HL-60 (cell line): ENCODE measurements around the gene GRAMD2B.

ENCODE experiments used
- GABPA ChIP-seq: IDR thresholded peaks from 2 replicates; pipeline ENCODE4 v1.6.1; 2012; ENCODE audit warnings: low read depth
- POLR2AphosphoS5 ChIP-seq: IDR thresholded peaks from 2 replicates; pipeline ENCODE4 v1.6.1; 2012; ENCODE audit warnings: low read depth
- TF ChIP-seq, protein P1 (sequence below): IDR thresholded peaks from one replicate; pipeline ENCODE4 v1.5.1; 2011; ENCODE audit warnings: low read length, control low read depth, inconsistent platforms; ENCODE audit not compliant: insufficient read depth

GRCh38 chr5:126503602-126504104 is 80.4 kb downstream of the GRAMD2B start:
- TF ChIP-seq, protein P1, sequence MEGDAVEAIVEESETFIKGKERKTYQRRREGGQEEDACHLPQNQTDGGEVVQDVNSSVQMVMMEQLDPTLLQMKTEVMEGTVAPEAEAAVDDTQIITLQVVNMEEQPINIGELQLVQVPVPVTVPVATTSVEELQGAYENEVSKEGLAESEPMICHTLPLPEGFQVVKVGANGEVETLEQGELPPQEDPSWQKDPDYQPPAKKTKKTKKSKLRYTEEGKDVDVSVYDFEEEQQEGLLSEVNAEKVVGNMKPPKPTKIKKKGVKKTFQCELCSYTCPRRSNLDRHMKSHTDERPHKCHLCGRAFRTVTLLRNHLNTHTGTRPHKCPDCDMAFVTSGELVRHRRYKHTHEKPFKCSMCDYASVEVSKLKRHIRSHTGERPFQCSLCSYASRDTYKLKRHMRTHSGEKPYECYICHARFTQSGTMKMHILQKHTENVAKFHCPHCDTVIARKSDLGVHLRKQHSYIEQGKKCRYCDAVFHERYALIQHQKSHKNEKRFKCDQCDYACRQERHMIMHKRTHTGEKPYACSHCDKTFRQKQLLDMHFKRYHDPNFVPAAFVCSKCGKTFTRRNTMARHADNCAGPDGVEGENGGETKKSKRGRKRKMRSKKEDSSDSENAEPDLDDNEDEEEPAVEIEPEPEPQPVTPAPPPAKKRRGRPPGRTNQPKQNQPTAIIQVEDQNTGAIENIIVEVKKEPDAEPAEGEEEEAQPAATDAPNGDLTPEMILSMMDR: no peak
- no peak for TF ChIP-seq POLR2AphosphoS5
- no peak for TF ChIP-seq GABPA
